HepG2 (cell line): ENCODE measurements around the gene CABLES1. TPM values are rescaled to one million over a fixed set of nuclear protein-coding genes. Genes with fewer than 3 reads are reported as not detected.

ENCODE experiments used
- BORCS8-MEF2B ChIP-seq: sonication (generic); formaldehyde crosslinking; IDR thresholded peaks from 2 replicates; pipeline ENCODE4 v1.8.0; 2022; ENCODE audit warnings: mild to moderate bottlenecking, missing genetic modification reagents
- CHD4 ChIP-seq: fragments of 200-600 bp; sonication (generic); IDR thresholded peaks from 2 replicates; pipeline ENCODE4 v1.7.0; 2017; ENCODE audit warnings: mild to moderate bottlenecking, low read length, borderline replicate concordance
- DNMT3B ChIP-seq: conservative IDR thresholded peaks from 2 replicates; pipeline ENCODE4 v1.6.1; 2016; ENCODE audit warnings: missing biosample characterization, control low read depth
- IRF9 ChIP-seq: sonication (generic); formaldehyde crosslinking; IDR thresholded peaks from 2 replicates; pipeline ENCODE4 v1.8.0; 2022; ENCODE audit warnings: missing genetic modification reagents, mild to moderate bottlenecking, borderline replicate concordance
- KLF16 ChIP-seq, 2 experiments: sonication (generic) in 1 of 2; formaldehyde crosslinking in 1 of 2; IDR thresholded peaks; 2 replicates each; pipeline versions ENCODE4 v1.6.1 to v1.8.0; 2016 to 2023; ENCODE audit warnings: missing genetic modification reagents in 2 of 2, missing compliant biosample characterization in 1 of 2
- MED8 ChIP-seq: sonication (generic); formaldehyde crosslinking; IDR thresholded peaks from 2 replicates; pipeline ENCODE4 v1.8.1; 2023; ENCODE audit warnings: mild to moderate bottlenecking, missing genetic modification reagents; ENCODE audit not compliant: insufficient replicate concordance
- MTERF4 ChIP-seq: sonication (generic); formaldehyde crosslinking; IDR thresholded peaks from 2 replicates; pipeline ENCODE4 v1.8.0; 2023; ENCODE audit warnings: mild to moderate bottlenecking, missing genetic modification reagents
- MYPOP ChIP-seq: sonication (generic); formaldehyde crosslinking; IDR thresholded peaks from 2 replicates; pipeline ENCODE4 v1.8.1; 2023; ENCODE audit warnings: mild to moderate bottlenecking, moderate library complexity, missing genetic modification reagents
- NFE2 ChIP-seq: sonication (generic); formaldehyde crosslinking; IDR thresholded peaks from 2 replicates; pipeline ENCODE4 v1.4.0; 2020; ENCODE audit warnings: missing genetic modification reagents
- NKX3-1 ChIP-seq: sonication (generic); formaldehyde crosslinking; IDR thresholded peaks from 2 replicates; pipeline ENCODE4 v1.5.0; 2020; ENCODE audit warnings: missing genetic modification reagents
- NR2F2 ChIP-seq: IDR thresholded peaks from 2 replicates; pipeline ENCODE4 v1.6.1; 2012; ENCODE audit warnings: low read depth, inconsistent platforms, borderline replicate concordance
- RFXAP ChIP-seq: sonication (generic); formaldehyde crosslinking; IDR thresholded peaks from 2 replicates; pipeline ENCODE4 v1.4.0; 2020; ENCODE audit warnings: missing genetic modification reagents, borderline replicate concordance
- SMC3 ChIP-seq: IDR thresholded peaks from 2 replicates; pipeline ENCODE4 v1.6.1; 2011; ENCODE audit warnings: low read length, improper control_type of control experiment
- TFDP1 ChIP-seq: IDR thresholded peaks from 2 replicates; pipeline ENCODE4 v1.6.1; 2016; ENCODE audit warnings: missing compliant biosample characterization, missing genetic modification reagents, borderline replicate concordance
- ZBTB20 ChIP-seq: sonication (generic); formaldehyde crosslinking; IDR thresholded peaks from 2 replicates; pipeline ENCODE4 v1.8.1; 2023; ENCODE audit warnings: missing genetic modification reagents, low read depth, mild to moderate bottlenecking, borderline replicate concordance
- polyA plus RNA-seq, 8 experiments: library from polyadenylated mRNA; depleted of rRNA in 3 of 8; stranded (reverse) in 7 of 8; unstranded in 1 of 8; fragments of >200 nt; fragmentation: Illumina TruSeq in 4 of 8; extraction: Trizol in 4 of 8; gene quantifications; 2 replicates each; pipeline versions ENCODE4 v1.2.1 to v1.2.3, GENCODE V29; 2011 to 2016; ENCODE audit warnings: low read depth in 4 of 8, missing spikeins in 1 of 8, mixed read lengths in 1 of 8; ENCODE audit not compliant: insufficient read depth in 1 of 8
- total RNA-seq, 5 experiments: library from RNA; depleted of rRNA; stranded (reverse); fragments of >200 nt; fragmentation: Illumina TruSeq; extraction: Trizol; gene quantifications; 2 replicates each; pipeline ENCODE4 v1.2.3, GENCODE V29; 2016; ENCODE audit warnings: low read depth in 1 of 5
- TF ChIP-seq, protein P1 (sequence below): sonication (generic); formaldehyde crosslinking; IDR thresholded peaks from 2 replicates; pipeline ENCODE4 v1.4.0; 2020; ENCODE audit warnings: missing genetic modification reagents
- TF ChIP-seq, protein P2 (sequence below): IDR thresholded peaks from 2 replicates; pipeline ENCODE4 v1.6.1; 2016; ENCODE audit warnings: control low read depth

The CABLES1 gene
- total and polyA plus RNA-seq, 2 of the 13 experiments (the other 11 are each of a cell fraction or from before 2014, with no cell fraction given): 14.7 to 25.8 TPM

DNA sequence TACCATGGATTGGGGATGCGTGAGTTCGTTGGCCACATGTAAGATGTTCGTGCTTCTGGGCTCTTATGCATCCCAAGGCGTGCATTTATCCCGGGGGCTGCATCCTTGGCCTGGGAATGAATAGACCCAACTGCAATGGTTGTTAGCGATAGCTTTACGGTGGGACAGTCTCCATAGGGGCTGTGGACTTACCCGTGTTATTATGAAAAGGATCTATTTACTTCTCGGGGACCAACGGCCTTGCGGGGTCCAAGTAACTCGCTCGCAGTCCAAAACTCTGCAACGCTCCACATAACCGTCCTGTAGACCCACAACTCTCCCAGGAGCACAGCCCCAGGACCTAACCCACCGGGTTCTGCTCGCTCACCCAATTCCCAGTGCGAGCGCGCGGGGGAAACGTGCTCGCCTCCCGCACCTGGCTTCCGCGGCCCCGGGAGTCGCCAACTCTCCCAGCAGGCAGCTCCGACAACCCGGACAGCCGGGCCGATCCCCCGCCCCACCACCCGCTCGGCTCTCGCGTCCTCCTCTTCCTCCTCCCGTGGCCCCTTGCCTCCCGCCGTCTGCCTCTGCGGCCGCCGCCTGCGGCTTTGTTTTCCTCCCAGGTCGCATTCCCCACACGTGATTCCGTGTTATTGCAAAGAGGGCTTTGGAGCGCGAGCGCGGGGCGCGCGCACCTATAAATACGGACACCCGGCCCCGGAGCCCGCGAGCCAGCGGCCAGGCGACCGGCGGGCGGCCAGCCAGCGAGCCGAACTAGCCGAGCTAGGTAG is at the start of gene CABLES1 (continued):
- TF ChIP-seq, protein P1, sequence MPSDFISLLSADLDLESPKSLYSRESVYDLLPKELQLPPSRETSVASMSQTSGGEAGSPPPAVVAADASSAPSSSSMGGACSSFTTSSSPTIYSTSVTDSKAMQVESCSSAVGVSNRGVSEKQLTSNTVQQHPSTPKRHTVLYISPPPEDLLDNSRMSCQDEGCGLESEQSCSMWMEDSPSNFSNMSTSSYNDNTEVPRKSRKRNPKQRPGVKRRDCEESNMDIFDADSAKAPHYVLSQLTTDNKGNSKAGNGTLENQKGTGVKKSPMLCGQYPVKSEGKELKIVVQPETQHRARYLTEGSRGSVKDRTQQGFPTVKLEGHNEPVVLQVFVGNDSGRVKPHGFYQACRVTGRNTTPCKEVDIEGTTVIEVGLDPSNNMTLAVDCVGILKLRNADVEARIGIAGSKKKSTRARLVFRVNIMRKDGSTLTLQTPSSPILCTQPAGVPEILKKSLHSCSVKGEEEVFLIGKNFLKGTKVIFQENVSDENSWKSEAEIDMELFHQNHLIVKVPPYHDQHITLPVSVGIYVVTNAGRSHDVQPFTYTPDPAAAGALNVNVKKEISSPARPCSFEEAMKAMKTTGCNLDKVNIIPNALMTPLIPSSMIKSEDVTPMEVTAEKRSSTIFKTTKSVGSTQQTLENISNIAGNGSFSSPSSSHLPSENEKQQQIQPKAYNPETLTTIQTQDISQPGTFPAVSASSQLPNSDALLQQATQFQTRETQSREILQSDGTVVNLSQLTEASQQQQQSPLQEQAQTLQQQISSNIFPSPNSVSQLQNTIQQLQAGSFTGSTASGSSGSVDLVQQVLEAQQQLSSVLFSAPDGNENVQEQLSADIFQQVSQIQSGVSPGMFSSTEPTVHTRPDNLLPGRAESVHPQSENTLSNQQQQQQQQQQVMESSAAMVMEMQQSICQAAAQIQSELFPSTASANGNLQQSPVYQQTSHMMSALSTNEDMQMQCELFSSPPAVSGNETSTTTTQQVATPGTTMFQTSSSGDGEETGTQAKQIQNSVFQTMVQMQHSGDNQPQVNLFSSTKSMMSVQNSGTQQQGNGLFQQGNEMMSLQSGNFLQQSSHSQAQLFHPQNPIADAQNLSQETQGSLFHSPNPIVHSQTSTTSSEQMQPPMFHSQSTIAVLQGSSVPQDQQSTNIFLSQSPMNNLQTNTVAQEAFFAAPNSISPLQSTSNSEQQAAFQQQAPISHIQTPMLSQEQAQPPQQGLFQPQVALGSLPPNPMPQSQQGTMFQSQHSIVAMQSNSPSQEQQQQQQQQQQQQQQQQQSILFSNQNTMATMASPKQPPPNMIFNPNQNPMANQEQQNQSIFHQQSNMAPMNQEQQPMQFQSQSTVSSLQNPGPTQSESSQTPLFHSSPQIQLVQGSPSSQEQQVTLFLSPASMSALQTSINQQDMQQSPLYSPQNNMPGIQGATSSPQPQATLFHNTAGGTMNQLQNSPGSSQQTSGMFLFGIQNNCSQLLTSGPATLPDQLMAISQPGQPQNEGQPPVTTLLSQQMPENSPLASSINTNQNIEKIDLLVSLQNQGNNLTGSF (CRISPR knock-in tag): no peak
- TF ChIP-seq BORCS8-MEF2B (CRISPR knock-in tag) (peak; percentile 91), NKX3-1 (no peak), MYPOP (CRISPR knock-in tag) (peak; percentile 82; the same call in 1 of the 2 replicates), RFXAP (CRISPR knock-in tag) (no peak), SMC3 (no peak), DNMT3B (CRISPR knock-in tag) (peak; percentile 73; the same call in 1 of the 2 replicates), TFDP1 (CRISPR knock-in tag) (peak; percentile 72; the same call in 1 of the 2 replicates), IRF9 (CRISPR knock-in tag) (0 out of 2 replicates have a peak, but pooled peaks have one; percentile 32), KLF16 (CRISPR knock-in tag; IDR thresholded peaks at IDR 0.05) (peak in 1 of 2 experiments; percentile 94; a peak in 2 of 4 replicates), CHD4 (no peak), MTERF4 (no peak; the same call in 1 of the 2 replicates), MED8 (CRISPR knock-in tag) (peak; percentile 64), ZBTB20 (CRISPR knock-in tag) (peak; percentile 26; the same call in 1 of the 2 replicates), NR2F2 (no peak), NFE2 (no peak)
- TF ChIP-seq, protein P2, sequence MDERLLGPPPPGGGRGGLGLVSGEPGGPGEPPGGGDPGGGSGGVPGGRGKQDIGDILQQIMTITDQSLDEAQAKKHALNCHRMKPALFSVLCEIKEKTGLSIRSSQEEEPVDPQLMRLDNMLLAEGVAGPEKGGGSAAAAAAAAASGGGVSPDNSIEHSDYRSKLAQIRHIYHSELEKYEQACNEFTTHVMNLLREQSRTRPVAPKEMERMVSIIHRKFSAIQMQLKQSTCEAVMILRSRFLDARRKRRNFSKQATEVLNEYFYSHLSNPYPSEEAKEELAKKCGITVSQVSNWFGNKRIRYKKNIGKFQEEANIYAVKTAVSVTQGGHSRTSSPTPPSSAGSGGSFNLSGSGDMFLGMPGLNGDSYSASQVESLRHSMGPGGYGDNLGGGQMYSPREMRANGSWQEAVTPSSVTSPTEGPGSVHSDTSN (CRISPR knock-in tag): no peak
